ENCODE measurements around the gene ARRDC5. TPM values are rescaled to one million over a fixed set of nuclear protein-coding genes. Genes with fewer than 3 reads are reported as not detected.
"Not testable (repeated sequence)": the region's sequence is repeated elsewhere in the genome, so short reads cannot be mapped to it uniquely, and the experiment has no call there.

ARRDC5 gene
- total RNA-seq (2014; rRNA removed; shearing (Covaris generic)): not detected in 2 replicates

DNA sequence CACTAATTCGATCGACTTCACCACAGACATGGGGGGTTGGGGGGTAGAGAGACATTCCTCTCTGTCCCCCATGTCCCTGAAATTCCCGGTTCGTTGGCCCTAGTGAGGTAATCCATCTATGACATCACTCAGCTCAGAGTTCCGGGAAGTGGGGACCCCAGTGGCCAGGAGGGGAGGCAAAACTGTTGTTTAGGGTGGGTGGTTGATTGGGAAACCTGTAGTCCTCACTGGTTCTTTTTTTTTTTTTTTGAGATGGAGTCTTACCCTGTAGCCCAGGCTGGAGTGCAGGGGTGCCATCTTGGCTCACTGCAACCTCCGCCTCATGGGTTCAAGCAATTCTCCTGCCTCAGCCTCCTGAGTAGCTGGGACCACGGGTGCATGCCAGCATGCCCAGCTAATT, at the start of gene ARRDC5:
ARRDC5 (minus strand) TSS at position 101 of the 400 bp plus-strand sequence; CDS start at position 30, 71 bp downstream.
- no peak for DNase-seq (ENCODE audit: low spot score)
- in situ Hi-C loops (cut with HindIII; ENCODE audit: low sequenced_read_pairs): no loop called here

DNA sequence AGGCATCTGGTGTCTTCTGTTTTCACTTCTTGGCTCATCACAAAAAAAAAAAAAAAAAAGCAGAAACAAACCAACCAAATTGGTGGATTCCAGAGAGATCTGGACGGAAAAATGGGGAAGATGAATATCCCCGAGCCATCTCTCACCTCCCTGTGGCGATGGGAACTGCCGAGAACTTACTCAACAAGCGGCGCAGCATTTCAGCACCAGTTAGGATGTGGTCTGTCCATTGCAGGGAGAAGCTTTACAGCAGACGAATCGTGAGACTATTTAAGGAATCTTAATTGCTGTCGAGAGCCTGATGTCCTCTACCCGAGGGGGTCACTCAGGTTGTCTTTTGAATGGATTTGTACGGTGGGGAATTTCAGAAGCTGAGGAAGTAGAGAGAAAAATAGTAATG, 49.0 kb upstream of the ARRDC5 start:
- in situ Hi-C loops (cut with HindIII; ENCODE audit: low sequenced_read_pairs): no loop called here
- no peak for DNase-seq (ENCODE audit: low spot score)

DNA sequence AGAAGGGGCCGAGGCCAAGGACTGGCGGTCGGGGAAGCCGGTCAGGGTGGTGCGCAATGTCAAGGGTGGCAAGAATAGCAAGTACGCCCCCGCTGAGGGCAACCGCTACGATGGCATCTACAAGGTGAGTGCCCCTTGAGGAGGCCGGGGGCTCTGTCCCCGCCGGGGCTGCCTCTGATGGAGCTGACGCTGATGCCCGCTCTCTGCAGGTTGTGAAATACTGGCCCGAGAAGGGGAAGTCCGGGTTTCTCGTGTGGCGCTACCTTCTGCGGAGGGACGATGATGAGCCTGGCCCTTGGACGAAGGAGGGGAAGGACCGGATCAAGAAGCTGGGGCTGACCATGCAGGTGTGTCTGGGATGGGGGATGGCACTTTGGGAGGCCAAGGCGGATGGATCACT, 48.0 kb upstream of the ARRDC5 start:
- DNase-seq (ENCODE audit: low spot score); in situ Hi-C loops (cut with HindIII; ENCODE audit: low sequenced_read_pairs): not testable (repeated sequence)

- DNase-seq (ENCODE audit: low spot score); in situ Hi-C loops (cut with HindIII; ENCODE audit: low sequenced_read_pairs): not testable (repeated sequence)
Measured at GRCh38 chr19:4941638-4942169, 39.0 kb upstream of the ARRDC5 start.

- in situ Hi-C loops (cut with HindIII; ENCODE audit: low sequenced_read_pairs): no loop called here
- DNase-seq (ENCODE audit: low spot score): peak; percentile 81
Measured at GRCh38 chr19:4939466-4939865, 36.8 kb upstream of the ARRDC5 start.

- in situ Hi-C loops (cut with HindIII; ENCODE audit: low sequenced_read_pairs); DNase-seq (ENCODE audit: low spot score): not testable (repeated sequence)
Measured at GRCh38 chr19:4938461-4938860, 35.8 kb upstream of the ARRDC5 start.

- DNase-seq (ENCODE audit: low spot score): no peak
- in situ Hi-C loops (cut with HindIII; ENCODE audit: low sequenced_read_pairs): no loop called here
Measured at GRCh38 chr19:4937060-4937459, 34.4 kb upstream of the ARRDC5 start.

DNA sequence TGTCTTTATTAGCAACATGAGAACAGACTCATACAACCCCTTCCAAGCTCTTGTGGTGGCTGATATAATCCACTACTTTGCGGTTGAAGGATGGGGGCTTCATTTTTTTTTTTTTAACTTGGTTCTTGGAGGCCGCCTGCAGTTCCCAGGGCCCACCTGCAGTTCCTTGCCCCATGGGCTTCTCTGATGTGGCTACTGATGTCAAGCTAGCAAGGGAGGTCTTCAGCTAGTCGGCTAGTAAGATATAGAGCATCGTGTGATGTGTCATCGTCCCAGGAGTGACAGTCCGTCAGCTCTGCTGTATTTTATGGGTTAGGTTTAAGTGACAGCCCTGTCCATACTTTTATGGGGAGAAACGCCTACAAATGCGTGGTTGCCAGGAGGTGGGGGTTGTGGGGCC, 32.7 kb upstream of the ARRDC5 start:
- in situ Hi-C loops (cut with HindIII; ENCODE audit: low sequenced_read_pairs): no loop called here
- DNase-seq (ENCODE audit: low spot score): no peak

GRCh38 chr19:4933528-4933927, 30.8 kb upstream of the ARRDC5 start:
- no peak for DNase-seq (ENCODE audit: low spot score)
- in situ Hi-C loops (cut with HindIII; ENCODE audit: low sequenced_read_pairs): no loop called here

GRCh38 chr19:4932711-4933110, 30.0 kb upstream of the ARRDC5 start:
- DNase-seq (ENCODE audit: low spot score): no peak
- in situ Hi-C loops (cut with HindIII; ENCODE audit: low sequenced_read_pairs): no loop called here

DNA sequence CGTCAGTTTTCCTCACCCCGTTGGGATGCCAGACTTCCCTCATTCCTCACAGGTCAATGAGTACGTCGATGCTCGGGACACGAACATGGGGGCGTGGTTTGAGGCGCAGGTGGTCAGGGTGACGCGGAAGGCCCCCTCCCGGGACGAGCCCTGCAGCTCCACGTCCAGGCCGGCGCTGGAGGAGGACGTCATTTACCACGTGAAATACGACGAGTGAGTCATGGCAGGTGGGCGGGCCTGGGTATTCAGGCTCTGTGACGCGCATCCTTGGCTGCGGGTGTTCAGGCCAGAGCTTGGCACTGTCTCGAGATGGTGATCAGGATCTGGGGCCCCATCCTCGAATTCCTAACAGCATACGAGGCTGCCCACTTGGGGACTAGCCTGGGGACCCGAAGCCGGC, 28.0 kb upstream of the ARRDC5 start:
- DNase-seq (ENCODE audit: low spot score): no peak
- in situ Hi-C loops (cut with HindIII; ENCODE audit: low sequenced_read_pairs): no loop called here

- DNase-seq (ENCODE audit: low spot score): no peak
- in situ Hi-C loops (cut with HindIII; ENCODE audit: low sequenced_read_pairs): no loop called here
Measured at GRCh38 chr19:4929186-4929585, 26.5 kb upstream of the ARRDC5 start.

DNA sequence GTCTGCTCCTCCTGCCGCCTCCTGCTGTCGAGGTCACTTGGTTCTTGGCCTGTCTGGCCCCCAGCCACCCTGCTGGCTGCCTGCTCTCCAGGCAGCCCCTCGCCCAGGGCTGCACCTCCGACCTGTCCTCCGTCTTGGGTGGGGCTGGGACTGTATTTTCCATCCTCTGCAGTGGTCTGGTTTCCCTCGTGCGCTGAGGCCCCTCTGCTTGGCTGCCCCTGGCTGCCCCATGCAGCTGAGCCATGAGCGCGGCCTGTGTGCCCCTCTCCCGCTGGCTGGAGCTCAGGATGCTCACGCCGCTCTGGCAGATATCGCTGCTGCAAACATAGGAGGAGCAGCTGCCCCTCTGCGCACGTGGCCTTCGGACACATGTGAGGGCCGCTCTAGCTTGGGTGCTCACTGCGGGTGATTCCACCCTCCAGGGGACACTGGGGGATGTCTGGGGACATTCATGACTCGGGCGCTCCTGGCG, 20.6 kb upstream of the ARRDC5 start:
- DNase-seq (ENCODE audit: low spot score): no peak
- in situ Hi-C loops (cut with HindIII; ENCODE audit: low sequenced_read_pairs): no loop called here

DNA sequence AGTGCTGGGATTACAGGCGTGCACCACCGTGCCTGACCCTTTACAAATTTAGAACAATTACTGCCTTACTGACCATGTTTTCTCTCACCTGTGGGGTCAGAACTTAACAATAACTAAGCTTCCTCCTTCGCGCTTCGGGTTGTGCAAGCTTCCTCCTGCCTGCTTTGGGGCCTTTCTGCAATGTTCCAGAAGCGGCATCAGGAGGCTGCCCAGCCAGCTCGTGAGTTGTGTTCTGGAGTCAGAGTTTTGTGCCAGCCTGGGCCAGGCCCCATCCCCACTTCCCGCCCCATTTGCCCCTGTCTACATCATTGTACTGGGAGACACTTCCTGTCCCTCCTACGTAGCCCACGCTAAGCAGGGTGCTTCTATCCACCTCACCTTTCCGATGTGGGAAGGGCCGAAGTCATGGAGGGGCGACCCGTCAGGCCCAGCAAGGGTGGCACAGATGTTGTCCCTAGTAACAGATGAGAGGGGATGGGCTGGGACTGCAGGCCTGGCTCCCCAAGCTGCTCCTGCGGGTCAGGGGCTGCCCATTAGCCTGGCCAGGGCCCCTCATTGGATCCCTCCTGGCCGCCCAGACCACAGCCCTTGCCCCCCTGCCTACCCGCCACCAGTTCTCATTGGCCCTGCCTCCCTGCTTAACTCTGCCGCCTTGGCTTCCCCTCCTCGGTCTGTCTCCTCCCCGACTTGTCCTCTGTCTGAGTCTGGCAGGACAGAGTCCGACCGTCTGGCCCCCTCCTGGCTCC, 20.0 kb upstream of the ARRDC5 start:
- in situ Hi-C loops (cut with HindIII; ENCODE audit: low sequenced_read_pairs): no loop called here
- peak; percentile 47 for DNase-seq (ENCODE audit: low spot score)

DNA sequence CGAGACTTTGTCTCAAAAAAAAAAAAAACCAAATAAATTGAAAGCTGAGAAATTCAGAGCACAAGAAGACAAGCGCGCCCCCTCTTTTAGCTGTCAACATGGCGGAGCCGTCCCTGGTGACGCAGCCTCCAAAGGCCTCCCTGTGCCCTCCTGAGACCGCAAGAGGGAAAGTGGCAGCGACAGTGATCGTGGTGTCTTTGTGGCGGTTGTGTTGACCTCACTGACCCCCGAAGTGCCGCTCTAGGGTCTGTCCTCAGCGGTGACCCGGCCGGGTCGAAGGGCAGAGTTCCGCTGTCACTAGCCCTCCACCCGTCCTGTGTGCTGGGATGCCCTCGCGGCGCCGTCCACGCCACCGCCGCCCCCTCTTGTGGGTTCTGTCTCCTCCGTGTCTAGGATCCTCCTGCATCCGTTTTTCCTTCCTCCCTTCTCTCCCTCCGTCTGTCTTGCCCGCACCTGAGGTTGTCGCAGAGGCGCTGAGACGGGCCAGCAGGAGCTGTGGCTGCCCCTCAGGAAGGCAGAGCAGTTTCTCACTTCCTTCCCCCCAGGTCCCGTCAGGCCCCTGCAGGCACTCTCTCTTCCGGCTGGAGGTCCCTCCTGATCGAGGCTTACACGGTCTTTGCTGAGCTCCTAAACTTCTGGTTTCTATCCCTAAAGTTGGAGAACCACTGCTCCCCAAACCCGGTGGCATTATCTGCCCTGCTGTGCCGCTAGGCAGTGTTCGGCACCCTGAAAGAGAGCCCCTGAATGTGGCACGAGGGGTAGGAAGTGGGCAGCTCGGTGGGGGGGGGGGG, 13.8 kb upstream of the ARRDC5 start:
- no peak for DNase-seq (ENCODE audit: low spot score)
- in situ Hi-C loops (cut with HindIII; ENCODE audit: low sequenced_read_pairs): no loop called here

- DNase-seq (ENCODE audit: low spot score): no peak
- in situ Hi-C loops (cut with HindIII; ENCODE audit: low sequenced_read_pairs): no loop called here
Measured at GRCh38 chr19:4914736-4915501, 12.2 kb upstream of the ARRDC5 start.

DNA sequence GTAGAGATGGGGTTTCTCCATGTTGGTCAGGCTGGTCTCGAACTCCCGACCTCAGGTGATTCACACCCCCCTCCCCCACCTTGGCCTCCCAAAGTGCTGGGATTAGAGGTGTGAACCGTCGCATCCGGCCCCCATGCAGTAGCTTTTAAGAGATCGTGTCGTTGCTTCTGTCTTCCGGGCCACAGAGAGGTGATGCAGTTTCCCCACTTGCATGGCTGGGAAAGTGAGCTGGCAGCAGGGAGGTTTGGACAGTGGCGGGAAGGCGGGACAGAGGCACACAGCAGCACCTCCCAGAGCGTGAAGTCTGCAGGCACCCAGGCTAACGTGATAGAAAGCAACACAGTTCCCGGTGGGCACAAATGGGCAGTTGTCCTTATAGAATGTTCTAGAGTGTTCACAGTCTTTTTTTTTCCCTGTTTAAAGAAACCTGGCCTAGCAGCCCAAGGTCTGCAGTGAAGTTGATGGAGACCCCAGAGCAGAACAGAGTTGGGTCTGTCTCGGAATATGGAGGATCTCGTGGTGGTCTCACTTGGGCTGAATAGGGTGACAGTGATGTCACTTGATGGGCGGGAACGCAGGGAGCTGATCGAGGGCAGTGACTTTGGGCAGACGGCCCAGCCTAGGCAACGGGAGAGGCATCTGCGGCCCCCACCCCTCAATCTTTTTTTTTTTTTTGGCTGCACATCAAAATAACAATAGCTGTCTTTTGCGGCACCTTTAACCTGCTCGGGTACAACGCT, 11.5 kb upstream of the ARRDC5 start:
- DNase-seq (ENCODE audit: low spot score): no peak
- in situ Hi-C loops (cut with HindIII; ENCODE audit: low sequenced_read_pairs): no loop called here

GRCh38 chr19:4911786-4912672, 9.3 kb upstream of the ARRDC5 start:
- peak; percentile 63 for DNase-seq (ENCODE audit: low spot score)
- in situ Hi-C loops (cut with HindIII; ENCODE audit: low sequenced_read_pairs): no loop called here

Data from G401 (cell line).